Measurements from ENCODE around the gene PRICKLE3.

PRICKLE3 gene

GRCh38 chrX:49209434-49210251, 23.5 kb upstream of the PRICKLE3 start:
- DNase-seq (ENCODE audit: low read depth, low spot score): no peak
- no peak for TF ChIP-seq CTCF (IDR thresholded peaks at IDR 0.05; ENCODE audit: low read depth, low read length)
- H3K4me3 ChIP-seq (ENCODE audit: low read depth, low read length): no peak overlapping the region
- in situ Hi-C loops (cut with HindIII; ENCODE audit: low sequenced_read_pairs): no loop called here

- DNase-seq (ENCODE audit: low read depth, low spot score): no peak
- no peak for TF ChIP-seq CTCF (IDR thresholded peaks at IDR 0.05; ENCODE audit: low read depth, low read length)
- in situ Hi-C loops (cut with HindIII; ENCODE audit: low sequenced_read_pairs): no loop called here
- no peak overlapping the region for H3K4me3 ChIP-seq (ENCODE audit: low read depth, low read length)
Observed at GRCh38 chrX:49208399-49208798, 22.2 kb upstream of the PRICKLE3 start.

GRCh38 chrX:49206543-49206942, 20.4 kb upstream of the PRICKLE3 start:
- TF ChIP-seq CTCF (IDR thresholded peaks at IDR 0.05; ENCODE audit: low read depth, low read length): no peak
- in situ Hi-C loops (cut with HindIII; ENCODE audit: low sequenced_read_pairs): no loop called here

GRCh38 chrX:49205443-49205842, 19.3 kb upstream of the PRICKLE3 start:
- DNase-seq (ENCODE audit: low read depth, low spot score): no peak
- H3K4me3 ChIP-seq (ENCODE audit: low read depth, low read length): no peak overlapping the region
- no peak for TF ChIP-seq CTCF (IDR thresholded peaks at IDR 0.05; ENCODE audit: low read depth, low read length)
- in situ Hi-C loops (cut with HindIII; ENCODE audit: low sequenced_read_pairs): no loop called here

More at GRCh38 chrX:49206543-49206942, 20.4 kb upstream of the PRICKLE3 start:
- H3K4me3 ChIP-seq (ENCODE audit: low read depth, low read length): no peak overlapping the region
- DNase-seq (ENCODE audit: low read depth, low spot score): no peak

- in situ Hi-C loops (cut with HindIII; ENCODE audit: low sequenced_read_pairs): no loop called here
- no peak for DNase-seq (ENCODE audit: low read depth, low spot score)
- H3K4me3 ChIP-seq (ENCODE audit: low read depth, low read length): no peak overlapping the region
- TF ChIP-seq CTCF (IDR thresholded peaks at IDR 0.05; ENCODE audit: low read depth, low read length): no peak
Observed at GRCh38 chrX:49204709-49205108, 18.5 kb upstream of the PRICKLE3 start.

GRCh38 chrX:49204017-49204416, 17.8 kb upstream of the PRICKLE3 start:
- in situ Hi-C loops (cut with HindIII; ENCODE audit: low sequenced_read_pairs): no loop called here
- no peak for DNase-seq (ENCODE audit: low read depth, low spot score)
- TF ChIP-seq CTCF (IDR thresholded peaks at IDR 0.05; ENCODE audit: low read depth, low read length): no peak
- no peak overlapping the region for H3K4me3 ChIP-seq (ENCODE audit: low read depth, low read length)

All from astrocyte of the spinal cord (primary cell).